A549 (cell line): ENCODE data around the gene APMAP. TPM values are rescaled to one million over a fixed set of nuclear protein-coding genes. Genes with fewer than 3 reads are reported as not detected.

Experiments used
- ATAC-seq, 2 experiments: fragments of 200-7000 bp in 1 of 2; fragments of >200 bp in 1 of 2; cut with Nextera tagmentation in 1 of 2; cut with Tn5 transposase in 1 of 2; 3 replicates each; pipeline versions ENCODE4 v1.8.0 to v1.9.1; 2018 to 2020; ENCODE audit warnings: mild to moderate bottlenecking in 1 of 2, moderate library complexity in 1 of 2
- CTCF ChIA-PET: fragments of 300-600 bp; sonication (Branson Sonifier 250); formaldehyde crosslinking; extraction: SDS; loops from one replicate; lab custom pipeline; 2021; ENCODE audit warnings: antibody characterized with exemption, inconsistent platforms; lab: Yijun Ruan, JAX
- POLR2A ChIA-PET: fragments of 350-600 bp; formaldehyde crosslinking; extraction: SDS; loops from one replicate; lab custom pipeline; 2021; ENCODE audit warnings: antibody characterized with exemption, inconsistent platforms; lab: Yijun Ruan, JAX
- DNase-seq, 2 experiments: peaks; one replicate each; pipeline versions ENCODE4 v3.0.0 to v3.0.0-alpha.2; 2011 to 2016; ENCODE audit warnings: low read depth in 1 of 2, low spot score in 1 of 2
- FAIRE-seq: peaks from 2 replicates; lab custom pipeline; 2011; peaks lifted over from hg19 to GRCh38; lab: Jason Lieb, UNC
- H3K27ac ChIP-seq, 2 experiments: fragments of >200 bp; sonication (Bioruptor Twin); formaldehyde crosslinking; 3 replicates each; pipeline ENCODE4 v1.5.1; 2016 to 2017
- H3K4me1 ChIP-seq: fragments of >200 bp; sonication (Bioruptor Twin); formaldehyde crosslinking; 3 replicates; pipeline ENCODE4 v1.6.1; 2016
- H3K4me2 ChIP-seq: fragments of >200 bp; sonication (Bioruptor Twin); formaldehyde crosslinking; 3 replicates; pipeline ENCODE4 v1.6.1; 2016
- H3K4me3 ChIP-seq: fragments of >200 bp; sonication (Bioruptor Twin); formaldehyde crosslinking; 3 replicates; pipeline ENCODE4 v1.5.1; 2016
- H3K9me3 ChIP-seq: fragments of >200 bp; sonication (Bioruptor Twin); formaldehyde crosslinking; 3 replicates; pipeline ENCODE4 v1.6.1; 2016
- ATOH8 ChIP-seq: fragments of 250-450 bp; sonication (Bioruptor Pico); IDR thresholded peaks from 2 replicates; pipeline ENCODE4 v1.5.0; 2020; ENCODE audit warnings: low read depth, mild to moderate bottlenecking, moderate library complexity
- CBX2 ChIP-seq: fragments of 200-600 bp; sonication (generic); IDR thresholded peaks from 2 replicates; pipeline ENCODE4 v1.6.1; 2016; ENCODE audit warnings: low read depth, mild to moderate bottlenecking, borderline replicate concordance
- CBX8 ChIP-seq: fragments of 200-600 bp; sonication (generic); IDR thresholded peaks from 2 replicates; pipeline ENCODE4 v1.6.1; 2016
- E2F6 ChIP-seq: IDR thresholded peaks from 2 replicates; pipeline ENCODE4 v1.6.1; 2012; ENCODE audit warnings: low read depth, borderline replicate concordance
- EHF ChIP-seq: fragments of 250-450 bp; sonication (Bioruptor Pico); IDR thresholded peaks from 2 replicates; pipeline ENCODE4 v1.5.0; 2020; ENCODE audit warnings: mild to moderate bottlenecking
- EHMT2 ChIP-seq: fragments of 200-600 bp; sonication (generic); IDR thresholded peaks from 2 replicates; pipeline ENCODE4 v1.6.1; 2016; ENCODE audit warnings: antibody characterized with exemption, low read depth, mild to moderate bottlenecking, moderate library complexity
- ELK1 ChIP-seq: fragments of 150-350 bp; IDR thresholded peaks from 2 replicates; pipeline ENCODE4 v1.6.1; 2014; ENCODE audit warnings: low read depth, mild to moderate bottlenecking, low read length
- EP300 ChIP-seq, 2 experiments: fragments of >200 bp; sonication (Bioruptor Twin); formaldehyde crosslinking; IDR thresholded peaks; 2 replicates in 1 of 2; 3 replicates in 1 of 2; pipeline ENCODE4 v1.6.1; 2016 to 2017
- FOSB ChIP-seq: fragments of 250-450 bp; sonication (Bioruptor Pico); IDR thresholded peaks from 2 replicates; pipeline ENCODE4 v1.5.0; 2020; ENCODE audit warnings: mild to moderate bottlenecking, moderate library complexity
- HES2 ChIP-seq: fragments of >200 bp; sonication (Bioruptor Twin); formaldehyde crosslinking; IDR thresholded peaks from 2 replicates; pipeline ENCODE4 v1.6.1; 2016
- HMGXB4 ChIP-seq: fragments of 250-450 bp; sonication (Bioruptor Pico); IDR thresholded peaks from 2 replicates; pipeline ENCODE4 v1.5.0; 2021; ENCODE audit warnings: mild to moderate bottlenecking, moderate library complexity, borderline replicate concordance
- HOXA7 ChIP-seq: fragments of 250-450 bp; sonication (Bioruptor Pico); IDR thresholded peaks from 2 replicates; pipeline ENCODE4 v1.5.0; 2020; ENCODE audit warnings: mild to moderate bottlenecking, moderate library complexity
- HOXB13 ChIP-seq: fragments of 250-450 bp; sonication (Bioruptor Pico); IDR thresholded peaks from 2 replicates; pipeline ENCODE4 v1.5.0; 2020; ENCODE audit warnings: low read depth, mild to moderate bottlenecking, moderate library complexity
- HOXB5 ChIP-seq: fragments of 250-450 bp; sonication (Bioruptor Pico); IDR thresholded peaks from 2 replicates; pipeline ENCODE4 v1.5.0; 2020; ENCODE audit warnings: mild to moderate bottlenecking, moderate library complexity
- KDM5A ChIP-seq: fragments of 200-600 bp; sonication (generic); IDR thresholded peaks from 2 replicates; pipeline ENCODE4 v1.6.1; 2016; ENCODE audit warnings: antibody characterized with exemption, mild to moderate bottlenecking
- MAX ChIP-seq: IDR thresholded peaks from 2 replicates; pipeline ENCODE4 v1.6.1; 2012
- PBX3 ChIP-seq: IDR thresholded peaks from 2 replicates; pipeline ENCODE4 v1.6.1; 2012
- WGBS: methylation state at CpG from one replicate; pipeline ENCODE4 v1.1.6; 2017; ENCODE audit errors: missing lambda C conversion rate; 5-methylcytosine and 5-hydroxymethylcytosine counted together
- polyA plus RNA-seq, 4 experiments: library from polyadenylated mRNA; depleted of rRNA in 3 of 4; stranded (reverse); fragments of >200 nt; fragmentation: RNase III in 1 of 4; extraction: RNeasy Plus Mini Kit Qiagen cat#74134 plus additional on column Dnase treatment in 1 of 4; gene quantifications; 2 replicates in 3 of 4; 3 replicates in 1 of 4; pipeline ENCODE4 v1.2.3, GENCODE V29; 2011 to 2017

APMAP gene
- polyA plus RNA-seq, 2 of the 4 experiments (the other 2 are of a cell fraction) = 113 to 141 TPM

- FAIRE-seq (no peak), ATAC-seq (peak; percentile 39 to 50), DNase-seq (no peak)
- peaks cover 5% of the 10 kb centered on the region; the same call in 1 of the 3 replicates for H3K9me3 ChIP-seq
- no peak overlapping the region for H3K27ac ChIP-seq
- no peaks in the 10 kb centered on the region for H3K4me1 ChIP-seq
- POLR2A ChIA-PET = no interaction called here
- TF ChIP-seq FOSB (no peak), PBX3 (no peak), EHMT2 (no peak), HOXA7 (CRISPR knock-in tag) (no peak), CBX8 (no peak), ELK1 (no peak), HES2 (no peak), MAX (no peak), HOXB13 (no peak), EHF (CRISPR knock-in tag) (no peak), EP300 (IDR thresholded peaks at IDR 0.05) (no peak), KDM5A (no peak), HMGXB4 (CRISPR knock-in tag) (no peak), CBX2 (no peak)
- CTCF ChIA-PET = interaction anchor here (1.8 kb wide), 1 partner anchor 297 kb away, joined by 4 read pairs; the partner anchor contains the start of gene PYGB
- H3K4me2 ChIP-seq = no peak overlapping the region
- WGBS = 58% methylated on average over 12 of the region's 12 CpGs
- H3K4me3 ChIP-seq = no peak overlapping the region
Observed at GRCh38 chr20:24950128-24950835, 42.3 kb downstream of the APMAP start.

- FAIRE-seq (no peak), DNase-seq (no peak), ATAC-seq (peak; percentile 28 to 32; a peak in 4 of 6 replicates)
- Histone ChIP-seq H3K27ac (no peak overlapping the region), H3K4me3 (no peak overlapping the region), H3K4me2 (no peak overlapping the region), H3K9me3 (peaks cover 5% of the 10 kb centered on the region; the same call in 1 of the 3 replicates), H3K4me1 (no peaks in the 10 kb centered on the region)
- ChIA-PET CTCF (interaction anchor here (1.8 kb wide), 1 partner anchor 298 kb away, joined by 4 read pairs; the partner anchor contains the start of gene PYGB), POLR2A (no interaction called here)
- 21% methylated on average over 6 of the region's 6 CpGs for WGBS
- TF ChIP-seq E2F6 = no peak
- TF ChIP-seq HOXB5 (CRISPR knock-in tag) = no peak
- TF ChIP-seq ATOH8 = no peak
- TF ChIP-seq HMGXB4 (CRISPR knock-in tag) = no peak
- TF ChIP-seq EP300 (IDR thresholded peaks at IDR 0.05) = no peak
- TF ChIP-seq ELK1 = no peak
Observed at GRCh38 chr20:24949756-24950127, 42.8 kb downstream of the APMAP start.
